ENCODE results near the gene MSRB2.

DNA sequence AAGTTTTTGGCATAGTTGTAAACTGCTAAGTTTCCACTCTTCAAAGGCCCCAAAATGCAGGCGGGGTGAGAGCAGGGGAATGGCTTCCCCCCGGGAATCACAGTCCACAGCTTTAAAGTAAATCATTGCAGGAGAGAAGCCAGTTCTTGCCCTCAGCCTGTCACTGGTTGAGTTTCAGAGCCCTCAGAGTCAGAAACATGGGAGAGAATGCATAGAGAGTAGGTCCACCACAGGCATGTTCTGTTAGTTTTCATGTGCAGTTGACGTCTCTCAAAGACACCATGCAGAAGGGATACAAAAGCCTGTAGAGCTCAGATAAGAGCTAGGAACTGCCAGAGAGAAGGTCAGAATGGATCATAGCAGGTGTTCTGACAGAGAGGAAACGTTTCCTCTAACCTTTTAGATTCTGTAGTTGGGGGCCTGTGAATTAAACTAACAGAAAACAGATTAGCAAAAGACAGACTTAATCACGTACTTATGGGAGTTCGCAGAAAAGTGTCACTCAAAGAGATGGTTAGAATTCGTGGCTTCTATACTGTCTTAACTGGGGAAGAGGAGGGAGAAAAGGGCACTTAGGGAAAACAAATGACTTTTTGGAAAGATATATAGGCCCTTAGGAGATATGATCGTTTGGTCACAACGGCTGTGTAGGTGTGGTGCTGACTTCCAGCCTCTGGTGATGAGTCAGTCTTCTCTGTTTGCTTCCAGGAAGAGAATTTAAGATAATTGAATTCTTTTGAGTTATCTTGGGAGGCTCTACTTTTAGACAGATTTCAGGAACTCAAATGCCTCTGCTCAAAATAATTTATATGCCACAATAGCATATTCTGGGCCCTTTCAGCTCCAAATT is 48.0 kb upstream of the MSRB2 start:
- TF ChIP-seq, protein P1, sequence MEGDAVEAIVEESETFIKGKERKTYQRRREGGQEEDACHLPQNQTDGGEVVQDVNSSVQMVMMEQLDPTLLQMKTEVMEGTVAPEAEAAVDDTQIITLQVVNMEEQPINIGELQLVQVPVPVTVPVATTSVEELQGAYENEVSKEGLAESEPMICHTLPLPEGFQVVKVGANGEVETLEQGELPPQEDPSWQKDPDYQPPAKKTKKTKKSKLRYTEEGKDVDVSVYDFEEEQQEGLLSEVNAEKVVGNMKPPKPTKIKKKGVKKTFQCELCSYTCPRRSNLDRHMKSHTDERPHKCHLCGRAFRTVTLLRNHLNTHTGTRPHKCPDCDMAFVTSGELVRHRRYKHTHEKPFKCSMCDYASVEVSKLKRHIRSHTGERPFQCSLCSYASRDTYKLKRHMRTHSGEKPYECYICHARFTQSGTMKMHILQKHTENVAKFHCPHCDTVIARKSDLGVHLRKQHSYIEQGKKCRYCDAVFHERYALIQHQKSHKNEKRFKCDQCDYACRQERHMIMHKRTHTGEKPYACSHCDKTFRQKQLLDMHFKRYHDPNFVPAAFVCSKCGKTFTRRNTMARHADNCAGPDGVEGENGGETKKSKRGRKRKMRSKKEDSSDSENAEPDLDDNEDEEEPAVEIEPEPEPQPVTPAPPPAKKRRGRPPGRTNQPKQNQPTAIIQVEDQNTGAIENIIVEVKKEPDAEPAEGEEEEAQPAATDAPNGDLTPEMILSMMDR (conservative IDR thresholded peaks at IDR 0.05 in 1 of 2, IDR thresholded peaks at IDR 0.05 in 1 of 2; ENCODE audit: low read depth in 1 of 2, low read length in 2 of 2): no peak
- no peak for TF ChIP-seq EZH2 (IDR thresholded peaks at IDR 0.05; ENCODE audit: low read length, missing control alignments)

All from fibroblast of lung (primary cell).